Activated T-helper 2 cell treated with anti-CD3 and anti-CD28 coated beads, Interferon-gamma antibody, Interleukin-2, Interleukin-4, amounts not matched to agents 10 μg/mL and 5 μg/mL and 100 μg/mL, durations not matched to agents 14 hours and 24 hours and 36 hours (primary cell): ENCODE measurements around the gene NIT2. TPM values are rescaled to one million over a fixed set of nuclear protein-coding genes. Genes with fewer than 3 reads are reported as not detected.

Experiments used
- DNase-seq: peaks from one replicate; pipeline ENCODE4 v3.0.0; 2021; ENCODE audit warnings: low spot score
- H3K27ac Mint-ChIP-seq: one replicate; pipeline ENCODE4 v1.8.0; 2021; ENCODE audit warnings: mixed read lengths
- H3K27me3 Mint-ChIP-seq: one replicate; pipeline ENCODE4 v1.8.0; 2021; ENCODE audit warnings: low read depth, mixed read lengths
- H3K36me3 Mint-ChIP-seq: one replicate; pipeline ENCODE4 v1.8.0; 2021; ENCODE audit warnings: low read depth, mixed read lengths
- H3K4me1 Mint-ChIP-seq: one replicate; pipeline ENCODE4 v1.8.0; 2021; ENCODE audit warnings: low read depth, mixed read lengths
- H3K4me3 Mint-ChIP-seq: one replicate; pipeline ENCODE4 v1.8.0; 2021; ENCODE audit warnings: low read depth, mild to moderate bottlenecking, moderate library complexity, mixed read lengths
- H3K9me3 Mint-ChIP-seq: one replicate; pipeline ENCODE4 v1.8.0; 2021; ENCODE audit warnings: mixed read lengths
- intact Hi-C: fragments of 100-400 bp; cut with micrococcal nuclease; formaldehyde crosslinking; loops from one replicate; pipeline ENCODE4 v1.15.1; 2023
- total RNA-seq: library from RNA; stranded (reverse); gene quantifications from 2 replicates; pipeline ENCODE4 v1.2.3, GENCODE V29; 2022

Gene NIT2
- total RNA-seq, 1 donor from 2014 or later = 73.7 TPM

DNA sequence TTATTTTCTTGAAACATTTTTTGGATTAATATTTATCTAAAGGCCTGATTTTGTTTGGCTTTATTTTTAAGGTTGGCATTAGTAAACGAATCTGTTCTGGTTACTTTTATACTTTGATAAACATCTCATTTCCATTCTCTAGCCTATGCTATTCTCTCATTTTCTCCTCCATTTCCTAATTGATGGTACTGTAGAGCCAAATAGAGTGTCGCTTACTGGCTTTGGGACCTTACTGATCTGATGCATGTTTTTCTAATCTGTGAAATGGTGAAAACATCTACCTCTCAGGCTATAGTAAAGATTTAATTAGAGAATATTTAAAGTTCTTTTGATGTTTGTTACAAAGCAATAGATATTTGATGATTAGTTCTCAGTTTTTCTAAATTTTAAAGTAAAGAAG is 68.3 kb downstream of the NIT2 start:
- Mint-ChIP-seq H3K4me1 (peaks cover 35% of the 10 kb centered on the region), H3K9me3 (peaks cover 25% of the 10 kb centered on the region), H3K36me3 (peaks cover 42% of the 10 kb centered on the region), H3K27me3 (no peaks in the 10 kb centered on the region), H3K27ac (peak overlapping the region; percentile 66), H3K4me3 (peak overlapping the region; percentile 90)
- intact Hi-C loops = loop anchor here (5.0 to 10.0 kb wide), 6 partner anchors 86 to 1848 kb away; partner anchors contain the start of gene PCNP
- no peak for DNase-seq

DNA sequence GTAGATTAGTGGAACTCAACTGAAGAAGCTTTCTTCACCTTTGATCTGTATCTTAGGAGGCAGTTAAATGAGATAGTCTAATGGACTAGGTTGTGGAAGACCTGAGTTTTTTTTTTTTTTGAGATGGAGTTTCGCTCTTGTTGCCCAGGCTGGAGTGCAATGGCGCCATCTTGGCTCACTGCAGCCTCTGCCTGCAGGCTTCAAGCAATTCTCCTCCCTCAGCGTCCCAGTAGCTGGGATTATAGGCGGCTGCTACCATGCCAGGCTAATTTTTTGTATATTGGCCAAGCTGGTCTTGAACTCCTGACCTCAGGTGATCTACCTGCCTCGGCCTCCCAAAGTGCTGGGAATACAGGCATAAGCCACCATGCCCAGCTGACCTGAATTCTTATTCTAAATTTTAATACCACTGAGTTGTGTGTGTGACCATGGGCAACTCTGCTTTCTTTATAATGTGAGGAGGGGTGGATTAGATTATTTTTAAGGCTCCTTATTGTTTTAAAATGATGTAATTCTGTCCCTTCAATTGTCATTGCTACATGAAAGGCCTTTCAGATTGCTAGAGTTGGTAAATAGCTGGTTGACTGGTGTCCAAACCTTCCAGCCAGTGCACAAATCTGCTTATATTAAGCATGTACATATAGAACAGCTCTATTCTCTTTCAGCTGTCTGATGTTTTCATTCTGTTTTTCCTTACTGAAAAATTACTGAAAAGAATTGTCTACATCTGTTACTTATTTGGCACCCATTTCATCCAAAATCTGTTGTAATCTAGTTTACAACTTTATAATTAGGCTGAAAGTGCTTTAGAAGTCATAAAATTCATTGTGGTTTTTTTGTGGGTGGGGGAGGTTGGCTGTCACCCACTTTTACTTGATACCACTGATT is 69.0 kb downstream of the NIT2 start:
- no peaks in the 10 kb centered on the region for H3K27me3 Mint-ChIP-seq

DNA sequence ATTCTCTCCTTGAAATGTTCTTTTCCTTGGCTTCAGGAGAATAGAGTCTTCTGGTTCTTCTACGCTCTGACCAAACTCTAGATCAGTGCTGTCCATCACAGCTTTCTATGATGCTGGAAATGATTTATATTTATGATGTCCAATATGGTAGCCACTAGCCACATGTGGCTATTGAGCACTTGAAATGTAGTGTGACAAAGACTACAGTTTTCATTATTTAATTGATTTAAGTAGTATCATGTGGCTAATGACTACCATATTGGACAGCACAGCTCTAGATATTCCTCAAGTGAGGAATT is 69.6 kb downstream of the NIT2 start:
- H3K27me3 Mint-ChIP-seq = no peaks in the 10 kb centered on the region
- H3K9me3 Mint-ChIP-seq = peaks cover 32% of the 10 kb centered on the region
- peaks cover 42% of the 10 kb centered on the region for H3K36me3 Mint-ChIP-seq
- H3K27ac Mint-ChIP-seq = no peak overlapping the region
- no peak for DNase-seq
- H3K4me3 Mint-ChIP-seq = no peak overlapping the region
- peaks cover 28% of the 10 kb centered on the region for H3K4me1 Mint-ChIP-seq
- intact Hi-C loops = loop anchor here (5.0 to 10.0 kb wide), 6 partner anchors 87 to 1849 kb away; partner anchors contain the start of gene PCNP

More for the DNA sequence above, 69.0 kb downstream of the NIT2 start:
- Mint-ChIP-seq H3K9me3 (peaks cover 28% of the 10 kb centered on the region), H3K27ac (no peak overlapping the region), H3K4me1 (peaks cover 32% of the 10 kb centered on the region), H3K4me3 (peak overlapping the region; percentile 90), H3K36me3 (peaks cover 44% of the 10 kb centered on the region)
- intact Hi-C loops = loop anchor here (5.0 to 10.0 kb wide), 6 partner anchors 86 to 1849 kb away; partner anchors contain the start of gene PCNP
- DNase-seq = no peak

DNA sequence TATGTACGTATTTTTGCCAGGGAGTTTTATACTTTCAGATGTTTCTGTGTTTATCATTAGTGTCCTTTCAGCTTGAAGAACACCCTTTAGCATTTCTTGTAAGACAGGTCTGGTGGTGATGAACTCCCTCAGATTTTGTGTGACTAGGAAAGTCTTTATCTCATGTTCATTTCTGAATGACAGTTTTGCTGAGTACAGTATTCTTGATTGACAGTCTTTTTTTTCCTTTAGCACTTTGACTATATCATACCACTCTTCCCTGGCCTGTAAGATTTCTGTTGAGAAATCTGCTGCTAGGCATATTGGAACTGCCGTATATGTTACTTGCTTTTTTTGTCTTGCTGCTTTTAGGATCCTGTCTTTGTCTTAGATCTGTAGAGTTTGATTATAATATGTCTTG is 72.6 kb downstream of the NIT2 start:
- Mint-ChIP-seq H3K4me1 (peaks cover 18% of the 10 kb centered on the region), H3K9me3 (peaks cover 38% of the 10 kb centered on the region), H3K4me3 (no peak overlapping the region), H3K36me3 (peaks cover 47% of the 10 kb centered on the region), H3K27ac (no peak overlapping the region), H3K27me3 (no peaks in the 10 kb centered on the region)
- no peak for DNase-seq
- intact Hi-C loops = loop anchor here (10.0 kb wide), 2 partner anchors 332 to 1852 kb away; no protein-coding TSS in a partner anchor

DNA sequence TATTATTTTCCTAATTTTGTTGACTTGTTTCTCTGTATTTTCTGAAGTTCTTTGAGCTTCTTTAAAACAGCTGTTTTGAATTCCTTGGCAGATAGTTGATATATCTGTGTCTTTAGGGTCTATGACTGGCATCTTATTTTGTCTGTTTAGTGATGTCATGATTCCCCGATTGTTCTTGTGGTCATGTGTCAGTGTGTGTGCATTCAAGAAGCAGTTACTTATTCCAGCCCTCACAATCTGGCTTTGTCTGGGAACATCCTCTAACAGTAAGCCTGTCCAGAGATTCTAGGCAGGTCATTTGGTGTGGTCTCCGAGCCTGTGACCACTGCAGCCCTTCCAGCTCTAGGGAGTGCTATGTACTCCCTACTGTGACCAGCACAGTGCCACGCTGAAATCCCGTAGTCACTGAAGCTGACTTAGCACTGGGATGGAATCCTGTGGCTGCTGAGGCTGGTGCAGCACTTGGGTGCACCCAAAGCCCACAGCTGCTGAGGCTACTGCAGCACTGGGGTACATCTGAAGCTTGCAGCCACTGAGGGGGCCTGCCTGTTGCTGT is 73.5 kb downstream of the NIT2 start:
- Mint-ChIP-seq H3K4me1 (peaks cover 12% of the 10 kb centered on the region), H3K27ac (no peak overlapping the region), H3K36me3 (peaks cover 52% of the 10 kb centered on the region), H3K4me3 (no peak overlapping the region), H3K9me3 (peaks cover 38% of the 10 kb centered on the region), H3K27me3 (no peaks in the 10 kb centered on the region)
- no peak for DNase-seq
- intact Hi-C loops = loop anchor here (10.0 kb wide), 2 partner anchors 333 to 1853 kb away; no protein-coding TSS in a partner anchor

Other genes starting within 250 kb of the NIT2 start
- gene FILIP1L, start 220.3 kb upstream of the NIT2 start, total RNA-seq = 4.5 TPM in 2 replicates
- gene TBC1D23, start 73.8 kb upstream of the NIT2 start, total RNA-seq = 18.6 and 18.7 TPM in 2 replicates
- 52.8 and 54.4 TPM in 2 replicates for gene TOMM70, start 66.3 kb downstream of the NIT2 start, total RNA-seq
- gene LNP1, start 66.8 kb downstream of the NIT2 start, total RNA-seq = 2.0 and 2.8 TPM in 2 replicates
- 0.96 and 1.1 TPM in 2 replicates for gene TMEM45A, start 157.9 kb downstream of the NIT2 start, total RNA-seq